Kidney glomerular epithelial cell (primary cell): ENCODE data around the gene KDSR.

ENCODE experiments used
- DNase-seq: peaks from one replicate; lab custom pipeline; 2025; lab: John Stamatoyannopoulos, UW

The KDSR gene

GRCh38 chr18:63283305-63284094 is 83.5 kb downstream of the KDSR start:
- no peak for DNase-seq

DNA sequence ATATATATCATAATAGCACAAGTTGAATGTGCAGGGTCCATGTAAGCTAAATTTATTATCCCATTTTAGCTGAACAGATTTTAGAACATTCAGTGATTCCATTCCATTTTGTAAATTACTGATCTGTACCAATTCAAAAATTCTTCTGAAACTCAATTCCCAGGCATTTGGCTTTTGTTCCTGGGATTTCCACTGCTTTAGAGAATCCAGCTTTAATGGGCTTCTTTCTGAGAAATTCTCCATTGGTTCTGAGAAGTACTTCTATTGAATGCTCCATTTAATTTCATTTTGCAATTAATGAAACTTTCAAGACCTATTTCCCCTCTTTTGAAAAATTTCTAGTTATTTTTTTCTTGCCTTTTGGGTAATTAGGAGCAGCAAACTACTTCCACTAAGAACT is 84.2 kb downstream of the KDSR start:
- DNase-seq: no peak
